Measurements from ENCODE around the gene P2RY1.

GRCh38 chr3:152865668-152866245, 30.8 kb downstream of the P2RY1 start:
- TF ChIP-seq POLR2A (IDR thresholded peaks at IDR 0.05) (no peak), CTCF (IDR thresholded peaks at IDR 0.05) (no peak), EP300 (IDR thresholded peaks at IDR 0.05) (no peak)

Data from suprapubic skin (tissue), 3 donors.